Measurements from ENCODE around the gene GNA12.

DNA sequence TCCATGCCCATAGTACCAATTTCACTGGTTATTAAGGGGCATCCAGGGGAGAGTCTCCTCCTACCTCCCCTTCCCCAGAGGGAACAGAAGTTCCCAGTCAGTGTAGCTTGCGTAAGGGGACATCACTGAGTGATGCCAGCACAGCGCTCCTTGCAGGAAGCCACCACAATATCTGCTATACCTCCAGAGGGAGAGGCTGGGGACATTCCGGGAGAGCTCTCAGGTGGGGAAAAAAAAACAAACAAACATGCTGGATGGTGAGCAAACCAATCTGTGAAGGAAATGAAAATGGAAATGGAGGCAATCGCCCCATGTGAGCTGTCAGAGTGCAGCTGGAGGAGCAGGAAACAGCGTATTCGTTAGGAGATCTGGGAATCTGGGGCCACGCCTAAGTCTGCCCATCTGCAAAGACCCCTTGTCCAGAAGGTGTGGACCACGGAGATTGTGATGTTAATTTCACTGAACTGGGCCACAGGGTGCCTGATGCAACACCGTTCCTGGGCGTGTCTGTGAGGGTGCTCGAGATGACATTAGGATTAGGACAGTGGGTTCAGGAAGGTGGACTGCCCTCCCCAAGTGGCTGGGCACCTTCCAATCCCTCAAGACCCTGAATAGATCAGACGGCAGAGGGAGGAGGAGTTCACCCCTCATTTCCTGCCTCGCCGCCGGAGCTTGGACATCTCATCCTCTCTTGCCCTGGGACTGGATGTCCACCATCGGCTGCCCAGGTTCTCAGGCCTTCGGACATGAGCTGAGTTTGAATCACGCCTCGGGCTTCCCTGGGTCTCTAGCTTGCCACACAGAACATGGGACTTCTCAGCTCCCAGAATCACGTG, 30.5 kb downstream of the GNA12 start:
- TF ChIP-seq, protein P1, sequence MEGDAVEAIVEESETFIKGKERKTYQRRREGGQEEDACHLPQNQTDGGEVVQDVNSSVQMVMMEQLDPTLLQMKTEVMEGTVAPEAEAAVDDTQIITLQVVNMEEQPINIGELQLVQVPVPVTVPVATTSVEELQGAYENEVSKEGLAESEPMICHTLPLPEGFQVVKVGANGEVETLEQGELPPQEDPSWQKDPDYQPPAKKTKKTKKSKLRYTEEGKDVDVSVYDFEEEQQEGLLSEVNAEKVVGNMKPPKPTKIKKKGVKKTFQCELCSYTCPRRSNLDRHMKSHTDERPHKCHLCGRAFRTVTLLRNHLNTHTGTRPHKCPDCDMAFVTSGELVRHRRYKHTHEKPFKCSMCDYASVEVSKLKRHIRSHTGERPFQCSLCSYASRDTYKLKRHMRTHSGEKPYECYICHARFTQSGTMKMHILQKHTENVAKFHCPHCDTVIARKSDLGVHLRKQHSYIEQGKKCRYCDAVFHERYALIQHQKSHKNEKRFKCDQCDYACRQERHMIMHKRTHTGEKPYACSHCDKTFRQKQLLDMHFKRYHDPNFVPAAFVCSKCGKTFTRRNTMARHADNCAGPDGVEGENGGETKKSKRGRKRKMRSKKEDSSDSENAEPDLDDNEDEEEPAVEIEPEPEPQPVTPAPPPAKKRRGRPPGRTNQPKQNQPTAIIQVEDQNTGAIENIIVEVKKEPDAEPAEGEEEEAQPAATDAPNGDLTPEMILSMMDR (conservative IDR thresholded peaks at IDR 0.05; ENCODE audit: low read depth, low read length): no peak
- TF ChIP-seq EZH2 (IDR thresholded peaks at IDR 0.05; ENCODE audit: borderline replicate concordance, low read depth, low read length, poor library complexity, severe bottlenecking): no peak

Data from A673 (cell line).